Caco-2 (cell line): Measurements from ENCODE around the gene PPP1R9A. TPM values are rescaled to one million over a fixed set of nuclear protein-coding genes. Genes with fewer than 3 reads are reported as not detected.

ENCODE experiments used
- BruUV-seq: library from RNA; stranded (reverse); fragments of 400-500 nt; replicated peaks from 2 replicates; lab custom pipeline; 2021; lab: Mats Ljungman, UMichigan
- CTCF ChIA-PET: fragments of 300-600 bp; sonication (Branson Sonifier 250); formaldehyde crosslinking; loops from one replicate; lab custom pipeline; 2022; ENCODE audit warnings: antibody characterized with exemption; lab: Charles Lee
- POLR2A ChIA-PET: fragments of 300-600 bp; sonication (Branson Sonifier 250); formaldehyde crosslinking; loops from one replicate; lab custom pipeline; 2022; ENCODE audit warnings: antibody characterized with exemption; lab: Charles Lee
- DNase-seq, 2 experiments: peaks; one replicate each; pipeline versions ENCODE4 v3.0.0 to v3.0.0-alpha.2; 2020 to 2022
- H3K27me3 ChIP-seq: replicated peaks from 2 replicates; pipeline ENCODE4 v1.6.0; 2011; ENCODE audit warnings: low read length; ENCODE audit not compliant: control insufficient read depth, insufficient read depth
- H3K36me3 ChIP-seq: 2 replicates; pipeline ENCODE4 v1.5.1; 2011; ENCODE audit warnings: low read length; ENCODE audit not compliant: control insufficient read depth, insufficient read depth
- H3K4me1 ChIP-seq: fragments of 250-450 bp; sonication (Bioruptor Pico); 2 replicates; pipeline ENCODE4 v1.5.1; 2020; ENCODE audit warnings: mild to moderate bottlenecking
- H3K4me3 ChIP-seq: 2 replicates; pipeline ENCODE4 v1.5.1; 2011; ENCODE audit warnings: low read depth, mild to moderate bottlenecking, control low read depth, low read length
- H3K9me3 ChIP-seq: fragments of 250-450 bp; sonication (Bioruptor Pico); 2 replicates; pipeline ENCODE4 v1.5.1; 2020; ENCODE audit warnings: mild to moderate bottlenecking, moderate library complexity
- H3K27ac Mint-ChIP-seq: one replicate; pipeline ENCODE4 v1.8.0; 2022; ENCODE audit warnings: mixed read lengths; ENCODE audit not compliant: unreplicated experiment
- H3K27me3 Mint-ChIP-seq: one replicate; pipeline ENCODE4 v1.8.0; 2022; ENCODE audit warnings: mixed read lengths; ENCODE audit not compliant: insufficient read depth, unreplicated experiment
- H3K36me3 Mint-ChIP-seq: one replicate; pipeline ENCODE4 v1.8.0; 2022; ENCODE audit warnings: mild to moderate bottlenecking, mixed read lengths; ENCODE audit not compliant: insufficient read depth, unreplicated experiment
- H3K4me1 Mint-ChIP-seq: one replicate; pipeline ENCODE4 v1.8.0; 2022; ENCODE audit warnings: low read depth, mixed read lengths; ENCODE audit not compliant: unreplicated experiment
- H3K4me3 Mint-ChIP-seq: one replicate; pipeline ENCODE4 v1.8.0; 2022; ENCODE audit warnings: mild to moderate bottlenecking, moderate library complexity, mixed read lengths; ENCODE audit not compliant: unreplicated experiment
- H3K9me3 Mint-ChIP-seq: one replicate; pipeline ENCODE4 v1.8.0; 2022; ENCODE audit warnings: mixed read lengths; ENCODE audit not compliant: unreplicated experiment
- CTCF ChIP-seq, 2 experiments: fragments of 200-600 bp in 1 of 2; IDR thresholded peaks; 1 replicate in 1 of 2; 2 replicates in 1 of 2; pipeline versions ENCODE4 v1.5.1 to v1.8.0; 2011 to 2022; ENCODE audit warnings: antibody characterized with exemption in 1 of 2, control low read depth in 1 of 2, inconsistent platforms in 1 of 2, low read depth in 1 of 2, low read length in 1 of 2, mild to moderate bottlenecking in 1 of 2, moderate library complexity in 1 of 2; ENCODE audit not compliant: insufficient read depth in 1 of 2, severe bottlenecking in 1 of 2, unreplicated experiment in 1 of 2
- intact Hi-C: fragments of 100-400 bp; cut with micrococcal nuclease; formaldehyde crosslinking; loops from one replicate; pipeline ENCODE4 v1.10.0; 2022; ENCODE audit not compliant: unreplicated experiment
- total RNA-seq: library from RNA; stranded (reverse); gene quantifications from 2 replicates; pipeline ENCODE4 v1.2.3, GENCODE V29; 2022

PPP1R9A gene
- total RNA-seq, 1 experiment from 2014 or later, result 37.4 TPM

GRCh38 chr7:95296456-95296855 lies 389.1 kb downstream of the PPP1R9A start:
- Mint-ChIP-seq H3K27ac (no peak overlapping the region), H3K4me1 (no peaks in the 10 kb centered on the region), H3K9me3 (no peaks in the 10 kb centered on the region), H3K36me3 (no peaks in the 10 kb centered on the region), H3K4me3 (no peak overlapping the region), H3K27me3 (no peaks in the 10 kb centered on the region)
- no peaks in the 10 kb centered on the region for H3K36me3 ChIP-seq
- POLR2A ChIA-PET, result no interaction called here
- no TSS peak for BruUV-seq
- no peaks in the 10 kb centered on the region for H3K27me3 ChIP-seq
- DNase-seq, result no peak
- CTCF ChIA-PET, result no interaction called here
- H3K4me3 ChIP-seq, result no peak overlapping the region
- no peak for TF ChIP-seq CTCF (IDR thresholded peaks at IDR 0.05; ENCODE audit: insufficient read depth in 1 of 2, low read depth in 1 of 2, low read length in 1 of 2, severe bottlenecking in 1 of 2, unreplicated experiment in 1 of 2)
- no peaks in the 10 kb centered on the region for H3K9me3 ChIP-seq
- intact Hi-C loops, result no loop called here
- H3K4me1 ChIP-seq, result no peaks in the 10 kb centered on the region

GRCh38 chr7:95297041-95297440 lies 389.6 kb downstream of the PPP1R9A start:
- no TSS peak for BruUV-seq
- CTCF ChIA-PET, result no interaction called here

GRCh38 chr7:95298091-95298490 lies 390.7 kb downstream of the PPP1R9A start:
- DNase-seq, result no peak
- no peak overlapping the region for H3K27ac Mint-ChIP-seq
- ChIA-PET POLR2A (no interaction called here), CTCF (no interaction called here)
- H3K9me3 ChIP-seq, result no peaks in the 10 kb centered on the region
- H3K36me3 ChIP-seq, result no peaks in the 10 kb centered on the region
- no peaks in the 10 kb centered on the region for H3K4me1 Mint-ChIP-seq
- no TSS peak for BruUV-seq
- no peaks in the 10 kb centered on the region for H3K4me1 ChIP-seq
- no peaks in the 10 kb centered on the region for H3K9me3 Mint-ChIP-seq
- no peaks in the 10 kb centered on the region for H3K27me3 ChIP-seq
- no peak overlapping the region for H3K4me3 Mint-ChIP-seq
- no peak for TF ChIP-seq CTCF (IDR thresholded peaks at IDR 0.05; ENCODE audit: insufficient read depth in 1 of 2, low read depth in 1 of 2, low read length in 1 of 2, severe bottlenecking in 1 of 2, unreplicated experiment in 1 of 2)
- H3K36me3 Mint-ChIP-seq, result no peaks in the 10 kb centered on the region
- intact Hi-C loops, result no loop called here
- H3K27me3 Mint-ChIP-seq, result no peaks in the 10 kb centered on the region
- H3K4me3 ChIP-seq, result no peak overlapping the region

More at GRCh38 chr7:95297041-95297440, 389.6 kb downstream of the PPP1R9A start:
- Histone ChIP-seq H3K4me1 (no peaks in the 10 kb centered on the region), H3K27me3 (no peaks in the 10 kb centered on the region), H3K36me3 (no peaks in the 10 kb centered on the region), H3K4me3 (no peak overlapping the region), H3K9me3 (no peaks in the 10 kb centered on the region)
- no peaks in the 10 kb centered on the region for H3K9me3 Mint-ChIP-seq
- POLR2A ChIA-PET, result no interaction called here
- no peaks in the 10 kb centered on the region for H3K36me3 Mint-ChIP-seq
- intact Hi-C loops, result no loop called here
- DNase-seq, result no peak
- no peaks in the 10 kb centered on the region for H3K4me1 Mint-ChIP-seq
- H3K27me3 Mint-ChIP-seq, result no peaks in the 10 kb centered on the region
- no peak overlapping the region for H3K27ac Mint-ChIP-seq
- H3K4me3 Mint-ChIP-seq, result no peak overlapping the region
- TF ChIP-seq CTCF (IDR thresholded peaks at IDR 0.05; ENCODE audit: insufficient read depth in 1 of 2, low read depth in 1 of 2, low read length in 1 of 2, severe bottlenecking in 1 of 2, unreplicated experiment in 1 of 2), result no peak
